GM21367 (cell line): ENCODE measurements around the gene RBM26.
"Not testable (repeated sequence)": the region's sequence is repeated elsewhere in the genome, so short reads cannot be mapped to it uniquely, and the experiment has no call there.

Experiments used
- ATAC-seq: cut with Tn5 transposase; IDR thresholded peaks from one replicate; pipeline ENCODE4 v1.9.1; 2021; ENCODE audit not compliant: unreplicated experiment

RBM26 gene

GRCh38 chr13:79282976-79283375 lies 123.1 kb downstream of the RBM26 start:
- no peak for ATAC-seq

- no peak for ATAC-seq
Measured at GRCh38 chr13:79282508-79282907, 123.5 kb downstream of the RBM26 start.

DNA sequence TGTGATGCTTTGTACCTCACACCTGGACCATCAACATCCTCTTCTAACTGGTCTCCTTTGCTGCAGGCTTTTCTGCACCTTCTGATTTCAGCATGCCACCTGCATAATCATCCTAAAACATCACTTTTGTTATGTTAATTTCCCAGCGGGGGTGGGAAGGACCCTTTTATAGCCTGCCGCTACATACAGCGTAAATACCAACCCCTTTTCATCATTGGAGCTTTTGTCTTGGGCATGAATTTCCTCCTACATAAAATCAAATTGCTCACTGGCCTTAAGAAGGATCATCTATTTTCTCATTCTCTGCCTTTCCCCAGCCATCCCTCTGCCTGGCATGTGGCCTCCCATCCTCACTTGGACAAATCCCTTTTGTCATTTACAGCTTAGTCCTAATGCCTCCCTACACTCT lies 124.7 kb downstream of the RBM26 start:
- no peak for ATAC-seq

GRCh38 chr13:79279735-79280134 lies 126.3 kb downstream of the RBM26 start:
- not testable (repeated sequence) for ATAC-seq

- ATAC-seq, result no peak
Measured at GRCh38 chr13:79273045-79273444, 133.0 kb downstream of the RBM26 start.

- no peak for ATAC-seq
Measured at GRCh38 chr13:79271616-79272015, 134.4 kb downstream of the RBM26 start.

GRCh38 chr13:79270859-79271258 lies 135.2 kb downstream of the RBM26 start:
- no peak for ATAC-seq
